ENCODE data around the gene GPR161.

- TF ChIP-seq CTCF (IDR thresholded peaks at IDR 0.05) (no peak), POLR2A (IDR thresholded peaks at IDR 0.05) (no peak), POLR2AphosphoS5 (IDR thresholded peaks at IDR 0.05) (no peak)
Measured at GRCh38 chr1:168101336-168101735, 35.4 kb downstream of the GPR161 start.
